SK-N-SH treated with all-trans-retinoic acid at 6 μM for 48 hours (cell line): Measurements from ENCODE around the gene LBH.

Experiments
- ATAC-seq: fragments of 200-7000 bp; cut with Tn5 transposase; 3 replicates; pipeline ENCODE4 v1.9.1; 2020; ENCODE audit warnings: mild to moderate bottlenecking, moderate library complexity
- ARNTL ChIP-seq: fragments of 450-650 bp; formaldehyde crosslinking; IDR thresholded peaks from 2 replicates; pipeline ENCODE4 v1.5.0; 2020; ENCODE audit warnings: low read depth, mild to moderate bottlenecking, moderate library complexity, borderline replicate concordance
- BACH2 ChIP-seq: fragments of 250-450 bp; sonication (Bioruptor Pico); IDR thresholded peaks from 2 replicates; pipeline ENCODE4 v1.9.0; 2021; ENCODE audit warnings: mild to moderate bottlenecking, borderline replicate concordance
- CREB5 ChIP-seq: fragments of 250-450 bp; sonication (Bioruptor Pico); IDR thresholded peaks from 2 replicates; pipeline ENCODE4 v1.5.1; 2020; ENCODE audit warnings: low read depth, mild to moderate bottlenecking, moderate library complexity
- CSDC2 ChIP-seq: fragments of 250-450 bp; sonication (Bioruptor Pico); IDR thresholded peaks from 2 replicates; pipeline ENCODE4 v1.5.0; 2020; ENCODE audit warnings: mild to moderate bottlenecking, moderate library complexity
- CSRNP3 ChIP-seq: fragments of 250-450 bp; sonication (Bioruptor Pico); IDR thresholded peaks from 2 replicates; pipeline ENCODE4 v1.5.1; 2021; ENCODE audit warnings: mild to moderate bottlenecking, moderate library complexity
- ESRRG ChIP-seq: fragments of 250-450 bp; sonication (Bioruptor Pico); IDR thresholded peaks from 2 replicates; pipeline ENCODE4 v1.6.1; 2021; ENCODE audit warnings: mild to moderate bottlenecking
- GLIS3 ChIP-seq: fragments of 250-450 bp; sonication (Bioruptor Pico); IDR thresholded peaks from 2 replicates; pipeline ENCODE4 v1.5.0; 2020; ENCODE audit warnings: mild to moderate bottlenecking, moderate library complexity
- ISL1 ChIP-seq: fragments of 250-450 bp; sonication (Bioruptor Pico); IDR thresholded peaks from 2 replicates; pipeline ENCODE4 v2.1.2; 2022; ENCODE audit warnings: mild to moderate bottlenecking, moderate library complexity
- OSR1 ChIP-seq: fragments of 250-450 bp; sonication (Bioruptor Pico); IDR thresholded peaks from 2 replicates; pipeline ENCODE4 v1.8.0; 2022; ENCODE audit warnings: moderate library complexity, mild to moderate bottlenecking, inconsistent platforms
- PATZ1 ChIP-seq: fragments of 250-450 bp; sonication (Bioruptor Pico); IDR thresholded peaks from 2 replicates; pipeline ENCODE4 v1.8.0; 2020; ENCODE audit warnings: mild to moderate bottlenecking, moderate library complexity, borderline replicate concordance
- POU6F1 ChIP-seq: fragments of 250-450 bp; sonication (Bioruptor Pico); IDR thresholded peaks from 2 replicates; pipeline ENCODE4 v1.8.0; 2021; ENCODE audit warnings: low read depth, mild to moderate bottlenecking, moderate library complexity, borderline replicate concordance
- PPARA ChIP-seq: fragments of 250-450 bp; sonication (Bioruptor Pico); IDR thresholded peaks from 2 replicates; pipeline ENCODE4 v1.5.0; 2020; ENCODE audit warnings: mild to moderate bottlenecking, borderline replicate concordance
- RARB ChIP-seq: fragments of 250-450 bp; sonication (Bioruptor Pico); IDR thresholded peaks from 2 replicates; pipeline ENCODE4 v1.8.0; 2021; ENCODE audit warnings: mild to moderate bottlenecking, moderate library complexity
- SNAI2 ChIP-seq: fragments of 250-450 bp; sonication (Bioruptor Pico); IDR thresholded peaks from 2 replicates; pipeline ENCODE4 v1.5.0; 2020; ENCODE audit warnings: mild to moderate bottlenecking, moderate library complexity
- TCF4 ChIP-seq: fragments of 250-450 bp; sonication (Bioruptor Pico); IDR thresholded peaks from 2 replicates; pipeline ENCODE4 v1.8.0; 2021; ENCODE audit warnings: mild to moderate bottlenecking, moderate library complexity, borderline replicate concordance
- TOX ChIP-seq: fragments of 250-450 bp; sonication (Bioruptor Pico); IDR thresholded peaks from 2 replicates; pipeline ENCODE4 v1.8.0; 2021; ENCODE audit warnings: mild to moderate bottlenecking, moderate library complexity, borderline replicate concordance
- TSHZ2 ChIP-seq: fragments of 250-450 bp; sonication (Bioruptor Pico); IDR thresholded peaks from 2 replicates; pipeline ENCODE4 v1.5.0; 2020; ENCODE audit warnings: mild to moderate bottlenecking, moderate library complexity
- ZC3H10 ChIP-seq: fragments of 250-450 bp; sonication (Bioruptor Pico); IDR thresholded peaks from 2 replicates; pipeline ENCODE4 v1.5.1; 2021; ENCODE audit warnings: mild to moderate bottlenecking, moderate library complexity
- ZFP3 ChIP-seq: fragments of 250-450 bp; sonication (Bioruptor Pico); IDR thresholded peaks from 2 replicates; pipeline ENCODE4 v1.5.0; 2020; ENCODE audit warnings: mild to moderate bottlenecking, moderate library complexity
- ZFP30 ChIP-seq: fragments of 450-650 bp; formaldehyde crosslinking; IDR thresholded peaks from 2 replicates; pipeline ENCODE4 v1.5.0; 2022; ENCODE audit warnings: mild to moderate bottlenecking, moderate library complexity
- ZNF565 ChIP-seq: fragments of 450-650 bp; formaldehyde crosslinking; conservative IDR thresholded peaks from 2 replicates; pipeline ENCODE4 v1.5.0; 2020; ENCODE audit warnings: low read depth, mild to moderate bottlenecking, moderate library complexity
- ZNF70 ChIP-seq: fragments of 450-650 bp; formaldehyde crosslinking; IDR thresholded peaks from 2 replicates; pipeline ENCODE4 v1.5.0; 2020; ENCODE audit warnings: mild to moderate bottlenecking, moderate library complexity
- ZNF8 ChIP-seq: fragments of 450-650 bp; formaldehyde crosslinking; IDR thresholded peaks from 2 replicates; pipeline ENCODE4 v1.5.0; 2020; ENCODE audit warnings: mild to moderate bottlenecking, moderate library complexity

Gene LBH

GRCh38 chr2:30259071-30259470 is 27.7 kb downstream of the LBH start:
- ATAC-seq: no peak
- TF ChIP-seq ISL1 (no peak), ZC3H10 (CRISPR knock-in tag) (no peak), ZNF565 (no peak), TOX (CRISPR knock-in tag) (no peak), PATZ1 (CRISPR knock-in tag) (no peak), PPARA (CRISPR knock-in tag) (no peak), CSRNP3 (CRISPR knock-in tag) (no peak), BACH2 (CRISPR knock-in tag) (no peak), ZFP3 (CRISPR knock-in tag) (no peak), POU6F1 (CRISPR knock-in tag) (no peak), CREB5 (CRISPR knock-in tag) (no peak), ZFP30 (CRISPR knock-in tag) (no peak)

- TF ChIP-seq ESRRG (CRISPR knock-in tag): no peak
- TF ChIP-seq ZFP30 (CRISPR knock-in tag): no peak
- TF ChIP-seq OSR1 (CRISPR knock-in tag): no peak
- TF ChIP-seq ISL1: no peak
- TF ChIP-seq SNAI2 (CRISPR knock-in tag): no peak
- no peak for TF ChIP-seq ZFP3 (CRISPR knock-in tag)
- TF ChIP-seq TSHZ2 (CRISPR knock-in tag): no peak
- no peak for TF ChIP-seq CREB5 (CRISPR knock-in tag)
- TF ChIP-seq CSDC2 (CRISPR knock-in tag): no peak
- TF ChIP-seq ZC3H10 (CRISPR knock-in tag): no peak
- no peak for TF ChIP-seq ZNF8 (CRISPR knock-in tag)
- no peak for TF ChIP-seq BACH2 (CRISPR knock-in tag)
- TF ChIP-seq ARNTL (CRISPR knock-in tag): no peak
- no peak for TF ChIP-seq ZNF70 (CRISPR knock-in tag)
- TF ChIP-seq TCF4 (CRISPR knock-in tag): no peak
- no peak for TF ChIP-seq CSRNP3 (CRISPR knock-in tag)
- TF ChIP-seq RARB (CRISPR knock-in tag): no peak
- TF ChIP-seq GLIS3 (CRISPR knock-in tag): no peak
- TF ChIP-seq POU6F1 (CRISPR knock-in tag): no peak
- TF ChIP-seq PPARA (CRISPR knock-in tag): no peak
- TF ChIP-seq, all 23 proteins: peak for 0
- ATAC-seq: no peak
These were observed 28.7 kb downstream of the LBH start for GRCh38 chr2:30259827-30260679.
